GM12878 (cell line): ENCODE measurements around the gene ZNF423. TPM values are rescaled to one million over a fixed set of nuclear protein-coding genes. Genes with fewer than 3 reads are reported as not detected.

Source experiments
- ATAC-seq: fragments of 200-7000 bp; cut with Tn5 transposase; 3 replicates; pipeline ENCODE4 v1.9.1; 2020; ENCODE audit warnings: mild to moderate bottlenecking, moderate library complexity
- BruUV-seq: library from RNA; stranded (reverse); fragments of 400-500 nt; replicated peaks from 2 replicates; lab custom pipeline; 2021; lab: Mats Ljungman, UMichigan
- CTCF ChIA-PET: fragments of 300-600 bp; sonication (Branson Sonifier 250); formaldehyde crosslinking; extraction: SDS; loops from one replicate; lab custom pipeline; 2021; ENCODE audit warnings: inconsistent platforms; lab: Yijun Ruan, JAX
- POLR2A ChIA-PET: fragments of 350-600 bp; formaldehyde crosslinking; extraction: SDS; loops from one replicate; lab custom pipeline; 2021; ENCODE audit warnings: inconsistent platforms; lab: Charles Lee
- RAD21 ChIA-PET: fragments of 300-600 bp; sonication (Branson Sonifier 250); formaldehyde crosslinking; loops from one replicate; lab custom pipeline; 2023; ENCODE audit warnings: antibody characterized with exemption; ENCODE audit not compliant: unreplicated experiment; lab: Charles Lee
- SMC1A ChIA-PET: fragments of 300-600 bp; sonication (Branson Sonifier 250); formaldehyde crosslinking; loops from one replicate; lab custom pipeline; 2023; ENCODE audit not compliant: unreplicated experiment, uncharacterized antibody; lab: Charles Lee
- DNase-seq: peaks from one replicate; pipeline ENCODE4 v3.0.0-alpha.2; 2011; ENCODE audit warnings: low read depth, low spot score
- FAIRE-seq: peaks from 3 replicates; lab custom pipeline; 2011; peaks lifted over from hg19 to GRCh38; lab: Jason Lieb, UNC
- H2AFZ ChIP-seq: 2 replicates; pipeline ENCODE4 v1.6.0; 2011; ENCODE audit warnings: low read depth, low read length, control low read depth; ENCODE audit not compliant: control insufficient read depth
- H3K27ac ChIP-seq: 2 replicates; pipeline ENCODE4 v1.5.1; 2011; ENCODE audit warnings: control low read depth; ENCODE audit not compliant: control insufficient read depth, insufficient read depth
- H3K27me3 ChIP-seq, 2 experiments: replicated peaks in 1 of 2; 2 replicates each; pipeline versions ENCODE4 v1.6.0 to v1.6.1; 2011; ENCODE audit warnings: low read length in 1 of 2; ENCODE audit not compliant: control insufficient read depth in 2 of 2, insufficient read depth in 2 of 2
- H3K36me3 ChIP-seq, 2 experiments: 2 replicates each; pipeline ENCODE4 v1.5.1; 2011; ENCODE audit warnings: low read length in 1 of 2; ENCODE audit not compliant: control insufficient read depth in 2 of 2, insufficient read depth in 2 of 2
- H3K4me1 ChIP-seq: 2 replicates; pipeline ENCODE4 v1.6.1; 2011; ENCODE audit warnings: mild to moderate bottlenecking, low read length, moderate library complexity, mixed read lengths; ENCODE audit not compliant: control insufficient read depth, insufficient read depth
- H3K4me2 ChIP-seq: 2 replicates; pipeline ENCODE4 v1.6.0; 2011; ENCODE audit warnings: control low read depth; ENCODE audit not compliant: control insufficient read depth, insufficient read depth
- H3K4me3 ChIP-seq: fragments of 200-600 bp; sonication (generic); 2 replicates; pipeline ENCODE4 v1.5.1; 2016
- H3K79me2 ChIP-seq: 2 replicates; pipeline ENCODE4 v1.6.0; 2011; ENCODE audit warnings: low read length; ENCODE audit not compliant: control insufficient read depth, insufficient read depth
- H3K9ac ChIP-seq: 2 replicates; pipeline ENCODE4 v1.8.0; 2011; ENCODE audit warnings: low read length, control low read depth, mixed read lengths; ENCODE audit not compliant: control insufficient read depth, insufficient read depth
- H3K9me3 ChIP-seq: replicated peaks from 3 replicates; pipeline ENCODE4 v1.5.1; 2011; ENCODE audit warnings: mild to moderate bottlenecking, low read length; ENCODE audit not compliant: control insufficient read depth, insufficient read depth
- H4K20me1 ChIP-seq: 2 replicates; pipeline ENCODE4 v1.6.0; 2011; ENCODE audit not compliant: control insufficient read depth, insufficient read depth
- BRCA1 ChIP-seq: IDR thresholded peaks from 2 replicates; pipeline ENCODE4 v1.6.1; 2011; ENCODE audit warnings: low read depth, low read length, improper control_type of control experiment
- EGR1 ChIP-seq, 2 experiments: IDR thresholded peaks; 1 replicate in 1 of 2; 2 replicates in 1 of 2; pipeline ENCODE4 v1.6.1; 2011 to 2012; ENCODE audit warnings: low read depth in 2 of 2, low read length in 2 of 2, borderline replicate concordance in 1 of 2, mild to moderate bottlenecking in 1 of 2, moderate library complexity in 1 of 2
- HDGF ChIP-seq: fragments of 450-650 bp; IDR thresholded peaks from 2 replicates; pipeline ENCODE4 v1.6.1; 2016; ENCODE audit warnings: antibody characterized with exemption
- KDM1A ChIP-seq: fragments of 200-600 bp; sonication (generic); IDR thresholded peaks from 2 replicates; pipeline ENCODE4 v1.6.1; 2016; ENCODE audit warnings: borderline replicate concordance
- NR2F1 ChIP-seq: fragments of 450-650 bp; conservative IDR thresholded peaks from 2 replicates; pipeline ENCODE4 v1.6.1; 2017; ENCODE audit warnings: mild to moderate bottlenecking
- PML ChIP-seq: IDR thresholded peaks from 2 replicates; pipeline ENCODE4 v1.6.1; 2012; ENCODE audit warnings: low read length, inconsistent platforms
- POLR2A ChIP-seq: IDR thresholded peaks from 2 replicates; pipeline ENCODE4 v1.6.1; 2011; ENCODE audit warnings: low read depth, mild to moderate bottlenecking, low read length
- SMC3 ChIP-seq: IDR thresholded peaks from 2 replicates; pipeline ENCODE4 v1.6.1; 2011; ENCODE audit warnings: low read length, improper control_type of control experiment, borderline replicate concordance
- SRF ChIP-seq, 2 experiments: IDR thresholded peaks; 2 replicates each; pipeline ENCODE4 v1.6.1; 2011; ENCODE audit warnings: low read depth in 2 of 2, low read length in 2 of 2, mild to moderate bottlenecking in 1 of 2, moderate library complexity in 1 of 2
- WGBS: methylation state at CpG from one replicate; pipeline ENCODE4 v1.1.6; 2016; ENCODE audit warnings: low lambda C conversion rate; ENCODE audit not compliant: insufficient replicate concordance, insufficient coverage; ENCODE audit errors: missing lambda C conversion rate; 5-methylcytosine and 5-hydroxymethylcytosine counted together
- in situ Hi-C: fragments of 300-500 bp; cut with MboI; formaldehyde crosslinking; loops from 9 replicates; pipeline ENCODE4 v1.14.3; 2018; ENCODE audit warnings: mixed read lengths
- intact Hi-C: fragments of 100-400 bp; cut with micrococcal nuclease; formaldehyde crosslinking; loops from one replicate; pipeline ENCODE4 v1.14.2; 2022; ENCODE audit not compliant: unreplicated experiment
- polyA plus RNA-seq, 11 experiments: library from polyadenylated mRNA; depleted of rRNA in 4 of 11; unstranded in 6 of 11; stranded (reverse) in 5 of 11; fragments of >200 nt; fragmentation: Nextera tagmentation in 4 of 11; fragmentation: Illumina TruSeq in 1 of 11; extraction: Ambion mirVana in 4 of 11; extraction: Trizol in 1 of 11; gene quantifications; 1 replicate in 1 of 11; 2 replicates in 10 of 11; pipeline versions ENCODE4 v1.2.1 to v1.2.3, GENCODE V29; 2011 to 2016; ENCODE audit warnings: inconsistent platforms in 2 of 11, missing spikeins in 2 of 11, low read depth in 1 of 11
- total RNA-seq, 4 experiments: library from RNA; depleted of rRNA in 3 of 4; stranded (reverse); fragments of >200 nt in 3 of 4; fragmentation: Illumina TruSeq in 1 of 4; extraction: Trizol in 1 of 4; gene quantifications; 2 replicates each; pipeline versions ENCODE4 v1.2.1 to v1.2.3, GENCODE V29; 2013 to 2021
- TF ChIP-seq, protein P1 (sequence below): fragments of 450-650 bp; IDR thresholded peaks from 2 replicates; pipeline ENCODE4 v1.6.1; 2016; ENCODE audit warnings: mild to moderate bottlenecking

The ZNF423 gene
- total and polyA plus RNA-seq, 10 of the 15 experiments (the other 5 are each of a cell fraction or from before 2014, with no cell fraction given), result 0.03 to 0.64 (median 0.10) TPM

DNA sequence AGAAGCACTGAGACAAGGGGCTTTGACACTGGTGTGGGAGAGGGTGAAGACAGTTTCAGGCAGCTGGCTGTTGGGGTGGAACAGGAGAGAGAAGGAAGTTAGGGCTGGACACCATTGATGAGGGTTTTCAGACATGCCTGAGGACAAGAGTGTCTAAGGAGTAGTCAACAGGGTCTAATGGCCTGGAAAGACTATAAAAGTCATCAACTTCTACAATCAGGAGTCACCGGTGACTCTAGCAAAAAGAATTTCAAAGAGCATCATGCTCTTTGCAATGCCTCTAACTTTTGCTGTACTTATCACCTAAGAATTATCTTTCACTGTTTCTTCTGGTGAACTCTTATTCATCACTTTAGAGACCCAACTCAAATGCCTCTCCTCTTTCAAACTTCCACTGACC lies 268.4 kb downstream of the ZNF423 start:
- in situ Hi-C loops (no loop called here), intact Hi-C loops (no loop called here)
- 58% methylated on average over 1 of the region's 1 CpG for WGBS
- H2AFZ ChIP-seq, result no peak overlapping the region
- SMC1A ChIA-PET, result no interaction called here
- peaks cover 4% of the 10 kb centered on the region; the same call in 1 of the 2 replicates for H3K4me1 ChIP-seq
- no peaks in the 10 kb centered on the region for H4K20me1 ChIP-seq
- no peak for ATAC-seq
- DNase-seq, result no peak
- TF ChIP-seq POLR2A (no peak), PML (no peak)
- H3K4me2 ChIP-seq, result no peak overlapping the region
- RAD21 ChIA-PET, result no interaction called here
- POLR2A ChIA-PET, result no interaction called here
- H3K9me3 ChIP-seq, result no peaks in the 10 kb centered on the region
- no peaks in the 10 kb centered on the region for H3K79me2 ChIP-seq
- no peak overlapping the region for H3K9ac ChIP-seq
- no peak overlapping the region for H3K4me3 ChIP-seq
- H3K27me3 ChIP-seq, result no peaks in the 10 kb centered on the region; a peak in 1 of 4 replicates
- BruUV-seq, result no TSS peak
- H3K27ac ChIP-seq, result no peak overlapping the region
- CTCF ChIA-PET, result interaction anchor here (0.9 kb wide), 1 partner anchor 170 kb away, joined by 3 read pairs; no protein-coding TSS in a partner anchor
- H3K36me3 ChIP-seq, result no peaks in the 10 kb centered on the region
- FAIRE-seq, result no peak

DNA sequence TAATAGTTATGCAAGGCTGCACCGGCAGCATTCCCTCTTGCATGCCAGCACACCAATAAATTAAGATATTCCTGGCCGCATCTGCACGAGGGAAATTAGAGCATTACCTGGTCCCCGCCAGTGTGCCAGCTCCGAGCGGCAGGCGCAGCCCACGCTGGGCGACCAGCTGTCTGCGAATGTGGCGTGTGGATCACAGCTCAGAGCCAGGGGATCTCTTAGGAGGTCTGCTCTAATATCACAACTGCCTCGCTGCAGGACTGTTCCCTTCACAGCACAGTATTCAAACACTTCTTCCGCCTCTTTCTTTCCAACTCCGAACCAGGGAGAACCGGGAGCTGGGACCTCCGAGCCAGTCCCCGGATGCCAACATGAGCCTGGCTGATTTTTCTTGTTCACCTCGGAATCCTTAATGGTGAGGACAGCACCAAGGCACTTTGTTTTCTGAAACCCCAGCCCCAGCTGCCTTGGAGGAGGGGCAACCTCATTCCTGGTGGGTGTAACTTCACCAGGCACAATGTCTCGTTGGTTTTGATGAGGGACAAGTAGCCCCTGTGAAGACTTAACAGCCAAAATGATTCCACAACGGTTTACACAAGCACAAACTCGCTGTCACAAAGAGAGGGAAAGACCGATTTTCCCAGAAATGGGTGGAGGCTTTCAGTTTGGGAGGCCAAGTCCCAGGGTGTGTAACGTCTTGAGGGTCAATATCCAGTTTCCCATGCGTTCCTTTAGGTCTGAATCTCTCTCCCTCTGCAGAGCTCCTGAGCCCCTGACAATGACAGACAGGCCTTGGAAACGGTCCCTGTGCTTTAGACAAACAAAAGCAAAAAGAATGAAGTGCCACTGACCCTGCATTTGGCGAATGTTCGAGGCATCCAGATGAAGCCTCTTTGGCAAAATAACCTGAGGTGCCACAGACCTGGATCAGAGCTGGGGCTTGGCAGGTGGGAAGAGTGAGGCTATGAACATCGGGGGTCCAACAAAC lies 269.2 kb downstream of the ZNF423 start:
- SMC1A ChIA-PET, result no interaction called here
- CTCF ChIA-PET, result no interaction called here
- ATAC-seq, result no peak
- H2AFZ ChIP-seq, result no peak overlapping the region
- peaks cover 2% of the 10 kb centered on the region; the same call in 1 of the 2 replicates for H3K4me1 ChIP-seq
- no peak overlapping the region for H3K9ac ChIP-seq
- in situ Hi-C loops (no loop called here), intact Hi-C loops (no loop called here)
- DNase-seq, result no peak
- no peaks in the 10 kb centered on the region; a peak in 1 of 4 replicates for H3K27me3 ChIP-seq
- RAD21 ChIA-PET, result no interaction called here
- H3K4me2 ChIP-seq, result no peak overlapping the region
- no peaks in the 10 kb centered on the region for H3K9me3 ChIP-seq
- no peak for FAIRE-seq
- no peaks in the 10 kb centered on the region for H3K79me2 ChIP-seq
- no peaks in the 10 kb centered on the region for H4K20me1 ChIP-seq
- H3K27ac ChIP-seq, result no peak overlapping the region
- POLR2A ChIA-PET, result no interaction called here
- H3K36me3 ChIP-seq, result no peaks in the 10 kb centered on the region
- H3K4me3 ChIP-seq, result no peak overlapping the region
- no TSS peak for BruUV-seq
- WGBS, result 49% methylated on average over 28 of the region's 28 CpGs
- no peak for TF ChIP-seq SMC3
- no peak for TF ChIP-seq NR2F1
- TF ChIP-seq BRCA1, result no peak
- TF ChIP-seq, protein P1, sequence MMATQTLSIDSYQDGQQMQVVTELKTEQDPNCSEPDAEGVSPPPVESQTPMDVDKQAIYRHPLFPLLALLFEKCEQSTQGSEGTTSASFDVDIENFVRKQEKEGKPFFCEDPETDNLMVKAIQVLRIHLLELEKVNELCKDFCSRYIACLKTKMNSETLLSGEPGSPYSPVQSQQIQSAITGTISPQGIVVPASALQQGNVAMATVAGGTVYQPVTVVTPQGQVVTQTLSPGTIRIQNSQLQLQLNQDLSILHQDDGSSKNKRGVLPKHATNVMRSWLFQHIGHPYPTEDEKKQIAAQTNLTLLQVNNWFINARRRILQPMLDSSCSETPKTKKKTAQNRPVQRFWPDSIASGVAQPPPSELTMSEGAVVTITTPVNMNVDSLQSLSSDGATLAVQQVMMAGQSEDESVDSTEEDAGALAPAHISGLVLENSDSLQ, result no peak
- TF ChIP-seq EGR1 (IDR thresholded peaks at IDR 0.05; ENCODE audit: borderline replicate concordance in 1 of 2, low read depth in 2 of 2, low read length in 2 of 2), result no peak
- no peak for TF ChIP-seq HDGF
- no peak for TF ChIP-seq KDM1A
- no peak for TF ChIP-seq SRF (IDR thresholded peaks at IDR 0.05; ENCODE audit: low read depth in 2 of 2, low read length in 2 of 2)
